Esophagus muscularis mucosa (tissue), 4 donors: ENCODE data around the gene NARS2. TPM values are rescaled to one million over a fixed set of nuclear protein-coding genes. Genes with fewer than 3 reads are reported as not detected.

Source experiments
- DNase-seq: peaks from one replicate; pipeline ENCODE4 v3.0.0-alpha.2; 2017; ENCODE audit errors: extremely low spot score
- H3K27ac ChIP-seq, 4 donors: fragments of 200-600 bp; sonication (generic); replicated peaks in 1 of 4; 1 replicate in 3 of 4; 2 replicates in 1 of 4; pipeline ENCODE4 v1.5.1; 2016 to 2019; ENCODE audit warnings: mild to moderate bottlenecking in 1 of 4
- H3K27me3 ChIP-seq, 4 donors: fragments of 200-600 bp; sonication (generic); one replicate each; pipeline versions ENCODE4 v1.5.1 to v1.6.0; 2016 to 2019
- H3K36me3 ChIP-seq, 4 donors: fragments of 200-600 bp; sonication (generic); one replicate each; pipeline ENCODE4 v1.5.1; 2016 to 2019
- H3K4me1 ChIP-seq, 4 donors: fragments of 200-600 bp; sonication (generic); one replicate each; pipeline ENCODE4 v1.5.1; 2016 to 2019
- H3K4me3 ChIP-seq, 4 donors: fragments of 200-600 bp; sonication (generic); 1 replicate in 2 of 4; 2 replicates in 2 of 4; pipeline ENCODE4 v1.5.1; 2016 to 2019; ENCODE audit warnings: mild to moderate bottlenecking in 4 of 4, moderate library complexity in 1 of 4
- H3K9me3 ChIP-seq, 4 donors: fragments of 200-600 bp; sonication (generic); 1 replicate in 3 of 4; 2 replicates in 1 of 4; pipeline ENCODE4 v1.5.1; 2016 to 2019
- CTCF ChIP-seq, 3 experiments: fragments of 200-600 bp in 2 of 3; fragments of 450-650 bp in 1 of 3; sonication (generic) in 2 of 3; IDR thresholded peaks; one replicate each; pipeline ENCODE4 v1.5.1; 2017 to 2019; ENCODE audit warnings: antibody characterized with exemption in 3 of 3, mild to moderate bottlenecking in 2 of 3, moderate library complexity in 1 of 3
- EP300 ChIP-seq: sonication (generic); formaldehyde crosslinking; IDR thresholded peaks from one replicate; pipeline ENCODE4 v1.6.1; 2017; ENCODE audit warnings: antibody characterized with exemption
- POLR2A ChIP-seq: fragments of 450-650 bp; IDR thresholded peaks from one replicate; pipeline ENCODE4 v1.6.1; 2017; ENCODE audit warnings: antibody characterized with exemption, moderate library complexity, mild to moderate bottlenecking, low read depth
- POLR2AphosphoS5 ChIP-seq, 2 donors: sonication (generic); formaldehyde crosslinking; IDR thresholded peaks; one replicate each; pipeline ENCODE4 v1.6.1; 2017; ENCODE audit warnings: antibody characterized with exemption in 2 of 2
- WGBS: methylation state at CpG from one replicate; pipeline ENCODE4 v1.1.5; 2018; 5-methylcytosine and 5-hydroxymethylcytosine counted together
- intact Hi-C: fragments of 100-400 bp; cut with DNase I; formaldehyde crosslinking; loops from one replicate; pipeline ENCODE4 v1.15.1; 2023
- total RNA-seq, 4 donors: library from RNA; depleted of rRNA; stranded (reverse); fragments of >200 nt; gene quantifications; one replicate each; pipeline versions ENCODE4 v1.1.0 to v1.2.1, GENCODE V29; 2016

NARS2 gene
- total RNA-seq, 4 donors from 2014 or later, result 9.1 to 10.4 (median 9.8) TPM

DNA sequence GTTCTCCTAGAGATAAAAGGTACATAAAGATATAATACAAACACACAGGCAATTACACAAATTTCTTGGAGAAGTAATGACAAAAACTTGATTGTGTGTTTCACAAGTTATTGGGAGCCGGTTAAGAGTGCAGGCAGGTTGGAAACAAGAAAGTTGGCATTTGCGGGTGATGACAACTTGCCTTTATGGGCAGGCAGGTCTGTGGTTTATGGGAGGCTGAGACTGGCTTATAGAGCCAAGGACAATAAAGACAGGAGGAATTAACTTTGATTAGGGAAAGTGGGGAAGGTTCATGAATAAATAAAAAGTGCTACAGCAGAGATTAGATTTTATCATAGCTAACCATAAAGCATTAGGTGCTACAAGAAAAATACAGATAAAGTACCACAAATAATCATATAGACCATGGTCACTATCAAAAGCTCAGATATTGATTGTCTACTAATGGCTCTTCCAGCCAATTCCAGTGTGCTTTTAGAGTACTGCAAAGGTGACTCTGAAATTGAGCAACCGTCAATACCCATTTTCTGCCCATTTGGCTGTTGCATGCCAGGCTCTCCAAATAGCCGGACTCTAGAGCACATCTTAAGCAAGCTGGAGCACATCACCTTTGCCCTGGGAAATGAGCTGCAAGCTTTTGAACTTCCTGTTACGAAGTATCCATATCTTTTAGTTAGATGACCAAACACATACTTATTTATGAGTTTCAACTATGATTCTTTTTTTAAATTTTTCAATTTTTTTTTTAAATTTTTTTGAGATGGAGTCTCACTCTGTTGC, 123.1 kb downstream of the NARS2 start:
- intact Hi-C loops, result no loop called here
- Histone ChIP-seq H3K9me3 (no peaks in the 10 kb centered on the region), H3K4me3 (no peak overlapping the region), H3K36me3 (peaks cover 0 to 5% (median 0%) of the 10 kb centered on the region in 4 donors), H3K27ac (no peak overlapping the region), H3K27me3 (no peaks in the 10 kb centered on the region), H3K4me1 (no peaks in the 10 kb centered on the region)
- TF ChIP-seq CTCF (IDR thresholded peaks at IDR 0.05) (no peak), POLR2AphosphoS5 (IDR thresholded peaks at IDR 0.05) (no peak), EP300 (no peak), POLR2A (no peak)
- no peak for DNase-seq
- WGBS, result 90% methylated on average over 5 of the region's 5 CpGs

DNA sequence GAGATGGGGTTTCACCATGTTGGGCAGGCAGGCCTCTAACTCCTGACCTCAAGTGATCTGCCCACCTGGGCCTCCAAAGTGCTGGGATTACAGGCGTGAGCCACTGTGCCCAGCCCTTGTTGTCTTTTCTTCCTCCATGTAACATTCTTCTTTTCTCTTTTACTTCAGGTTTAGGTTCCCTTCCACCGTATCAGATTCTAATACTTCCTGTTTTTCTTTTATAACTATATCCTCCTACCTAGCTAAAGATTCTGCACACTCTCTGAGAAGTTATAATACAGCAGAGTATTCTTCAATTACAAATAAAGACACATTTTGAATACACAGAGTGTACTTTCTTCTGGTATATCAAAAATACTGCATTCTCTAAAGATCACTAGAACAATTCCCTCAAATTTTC, 123.8 kb downstream of the NARS2 start:
- Histone ChIP-seq H3K27me3 (no peaks in the 10 kb centered on the region), H3K9me3 (no peaks in the 10 kb centered on the region), H3K27ac (no peak overlapping the region), H3K36me3 (no peaks in the 10 kb centered on the region), H3K4me1 (no peaks in the 10 kb centered on the region), H3K4me3 (no peak overlapping the region)
- no peak for DNase-seq
- TF ChIP-seq POLR2A, result no peak
- no peak for TF ChIP-seq EP300
- TF ChIP-seq CTCF (IDR thresholded peaks at IDR 0.05), result no peak
- TF ChIP-seq POLR2AphosphoS5 (IDR thresholded peaks at IDR 0.05), result no peak
- intact Hi-C loops, result no loop called here
- 89% methylated on average over 2 of the region's 2 CpGs for WGBS

GRCh38 chr11:78449866-78450265, 124.8 kb downstream of the NARS2 start:
- WGBS, result 92% methylated on average over 4 of the region's 4 CpGs
- Histone ChIP-seq H3K36me3 (peaks cover 0 to 6% (median 0%) of the 10 kb centered on the region in 4 donors), H3K9me3 (no peaks in the 10 kb centered on the region), H3K4me3 (no peak overlapping the region), H3K4me1 (no peaks in the 10 kb centered on the region), H3K27me3 (no peaks in the 10 kb centered on the region), H3K27ac (no peak overlapping the region)
- DNase-seq, result no peak
- TF ChIP-seq CTCF (IDR thresholded peaks at IDR 0.05) (no peak), POLR2AphosphoS5 (IDR thresholded peaks at IDR 0.05) (no peak), POLR2A (no peak), EP300 (no peak)
- intact Hi-C loops, result no loop called here

DNA sequence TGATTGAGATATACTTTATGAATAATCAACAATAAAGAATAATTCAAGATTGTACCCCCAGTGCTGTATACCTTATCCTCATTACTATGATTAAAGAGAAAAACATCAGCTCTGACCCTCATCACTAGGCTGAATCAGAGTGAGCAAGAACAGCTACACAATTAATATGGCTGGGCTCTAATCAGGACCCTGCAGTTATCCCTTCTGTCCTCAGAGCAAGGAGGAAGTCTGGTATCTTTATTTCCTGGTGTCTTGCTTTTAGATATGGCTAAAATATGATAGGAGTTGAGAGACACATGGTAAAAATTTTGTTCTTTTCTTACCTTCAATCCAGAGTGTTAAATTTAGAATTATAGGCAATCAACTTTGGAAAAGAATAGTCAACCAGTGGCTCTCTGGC, 128.5 kb downstream of the NARS2 start:
- peaks cover 11 to 18% (median 15%) of the 10 kb centered on the region in 4 donors for H3K36me3 ChIP-seq
- no peak overlapping the region for H3K4me3 ChIP-seq
- TF ChIP-seq CTCF (IDR thresholded peaks at IDR 0.05) (no peak), EP300 (no peak)
- no peaks in the 10 kb centered on the region for H3K27me3 ChIP-seq
- H3K27ac ChIP-seq, result no peak overlapping the region
- intact Hi-C loops, result no loop called here
- no peaks in the 10 kb centered on the region for H3K4me1 ChIP-seq
- no peak for DNase-seq
- no peaks in the 10 kb centered on the region for H3K9me3 ChIP-seq

DNA sequence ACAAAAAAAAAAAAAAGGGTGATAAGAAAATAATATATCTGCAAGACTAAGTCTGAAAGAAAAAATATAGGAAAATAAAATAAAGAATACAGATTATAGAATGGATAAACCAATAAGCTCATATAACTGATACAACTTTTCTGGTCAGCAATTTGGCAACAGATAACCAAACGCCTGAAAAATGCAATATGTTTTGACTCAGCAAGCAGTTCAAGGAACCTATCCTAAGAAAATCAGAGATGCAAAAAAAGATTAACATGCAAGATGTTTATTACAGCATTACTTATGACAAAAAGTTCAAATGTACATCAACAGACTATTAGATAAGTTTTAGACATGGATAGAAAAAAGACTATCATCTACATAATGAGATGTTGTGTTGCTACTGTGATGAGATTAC, 129.9 kb downstream of the NARS2 start:
- peaks cover 11 to 18% (median 15%) of the 10 kb centered on the region in 4 donors for H3K36me3 ChIP-seq
- no peak for DNase-seq
- TF ChIP-seq CTCF (IDR thresholded peaks at IDR 0.05) (no peak), POLR2AphosphoS5 (IDR thresholded peaks at IDR 0.05) (no peak)
- intact Hi-C loops, result no loop called here
- no peak overlapping the region for H3K27ac ChIP-seq
- H3K4me3 ChIP-seq, result no peak overlapping the region
- H3K4me1 ChIP-seq, result no peaks in the 10 kb centered on the region
- no peaks in the 10 kb centered on the region for H3K9me3 ChIP-seq
- H3K27me3 ChIP-seq, result no peaks in the 10 kb centered on the region
- WGBS, result 97% methylated on average over 1 of the region's 1 CpG
